ENCODE data around the gene NARS2.
"Not testable (repeated sequence)": the region's sequence is repeated elsewhere in the genome, so short reads cannot be mapped to it uniquely, and the experiment has no call there.

NARS2 gene

GRCh38 chr11:78573681-78574080 lies 983 bp downstream of the NARS2 start:
- no peak for DNase-seq

GRCh38 chr11:78573271-78573670 lies 1.4 kb downstream of the NARS2 start:
- DNase-seq, result no peak

GRCh38 chr11:78572394-78572793 lies 2.3 kb downstream of the NARS2 start:
- DNase-seq, result no peak

- no peak for DNase-seq
These were observed 4.6 kb downstream of the NARS2 start for GRCh38 chr11:78570031-78570430.

- DNase-seq, result no peak
These were observed 7.5 kb downstream of the NARS2 start for GRCh38 chr11:78567209-78567608.

GRCh38 chr11:78564490-78565467 lies 9.9 kb downstream of the NARS2 start:
- no peak for DNase-seq

GRCh38 chr11:78564037-78564436 lies 10.6 kb downstream of the NARS2 start:
- DNase-seq, result not testable (repeated sequence)

GRCh38 chr11:78563090-78563489 lies 11.6 kb downstream of the NARS2 start:
- not testable (repeated sequence) for DNase-seq

GRCh38 chr11:78562398-78562797 lies 12.3 kb downstream of the NARS2 start:
- DNase-seq, result no peak

GRCh38 chr11:78560826-78561484 lies 13.7 kb downstream of the NARS2 start:
- DNase-seq, result no peak

GRCh38 chr11:78560153-78560552 lies 14.5 kb downstream of the NARS2 start:
- DNase-seq, result no peak

- no peak for DNase-seq
These were observed 17.4 kb downstream of the NARS2 start for GRCh38 chr11:78557236-78557635.

- DNase-seq, result no peak
These were observed 19.1 kb downstream of the NARS2 start for GRCh38 chr11:78555592-78555991.

- DNase-seq, result no peak
These were observed 21.8 kb downstream of the NARS2 start for GRCh38 chr11:78552881-78553280.

GRCh38 chr11:78552139-78552538 lies 22.5 kb downstream of the NARS2 start:
- DNase-seq, result not testable (repeated sequence)

- no peak for DNase-seq
These were observed 23.6 kb downstream of the NARS2 start for GRCh38 chr11:78551066-78551465.

- no peak for DNase-seq
These were observed 24.8 kb downstream of the NARS2 start for GRCh38 chr11:78549624-78550409.

GRCh38 chr11:78548911-78549590 lies 25.6 kb downstream of the NARS2 start:
- DNase-seq, result no peak

- DNase-seq, result no peak
These were observed 26.5 kb downstream of the NARS2 start for GRCh38 chr11:78547931-78548705.

GRCh38 chr11:78542007-78542406 lies 32.7 kb downstream of the NARS2 start:
- DNase-seq, result no peak

GRCh38 chr11:78541537-78541936 lies 33.1 kb downstream of the NARS2 start:
- no peak for DNase-seq

- DNase-seq, result no peak
These were observed 34.4 kb downstream of the NARS2 start for GRCh38 chr11:78540256-78540655.

Data from activated CD8-positive, alpha-beta memory T cell treated with anti-CD3 and anti-CD28 coated beads for 24 hours (primary cell).